Jurkat, Clone E6-1 (cell line): ENCODE measurements around the gene IQGAP3.

Experiments
- DNase-seq: peaks from one replicate; pipeline ENCODE4 v3.0.0-alpha.2; 2011; ENCODE audit warnings: low read depth, low spot score
- H3K4me3 ChIP-seq: 2 replicates; pipeline ENCODE4 v1.5.1; 2011; ENCODE audit warnings: mild to moderate bottlenecking, low read length, control low read depth, moderate library complexity

The IQGAP3 gene

GRCh38 chr1:156502391-156502893 lies 69.9 kb downstream of the IQGAP3 start:
- H3K4me3 ChIP-seq = no peak overlapping the region
- no peak for DNase-seq

GRCh38 chr1:156500793-156501506 lies 71.4 kb downstream of the IQGAP3 start:
- peak overlapping the region; percentile 74 for H3K4me3 ChIP-seq
- peak; percentile 94 for DNase-seq

GRCh38 chr1:156500543-156500792 lies 71.9 kb downstream of the IQGAP3 start, which contains the start of gene MEF2D:
Gene MEF2D (minus strand): TSS chr1:156500775. CDS start chr1:156483292, 17,483 bp downstream.
- H3K4me3 ChIP-seq = peak within 1 kb of the TSS; percentile 74

GRCh38 chr1:156499842-156500542 lies 72.4 kb downstream of the IQGAP3 start:
- peak overlapping the region; percentile 74 for H3K4me3 ChIP-seq
- no peak for DNase-seq

More at GRCh38 chr1:156500543-156500792, 71.9 kb downstream of the IQGAP3 start, which contains the start of gene MEF2D:
- no peak for DNase-seq

- peak overlapping the region; percentile 74 for H3K4me3 ChIP-seq
- DNase-seq = no peak
Observed at GRCh38 chr1:156499194-156499841, 73.0 kb downstream of the IQGAP3 start.

- no peak for DNase-seq
- peak overlapping the region; percentile 74; the same call in 1 of the 2 replicates for H3K4me3 ChIP-seq
Observed at GRCh38 chr1:156498432-156499193, 73.8 kb downstream of the IQGAP3 start.

GRCh38 chr1:156497743-156498431 lies 74.5 kb downstream of the IQGAP3 start:
- no peak overlapping the region for H3K4me3 ChIP-seq
- no peak for DNase-seq

- DNase-seq = no peak
- no peak overlapping the region for H3K4me3 ChIP-seq
Observed at GRCh38 chr1:156497078-156497742, 75.2 kb downstream of the IQGAP3 start.

- no peak for DNase-seq
- no peak overlapping the region for H3K4me3 ChIP-seq
Observed at GRCh38 chr1:156496211-156496761, 76.1 kb downstream of the IQGAP3 start.

GRCh38 chr1:156495401-156496140 lies 76.8 kb downstream of the IQGAP3 start:
- no peak for DNase-seq
- no peak overlapping the region for H3K4me3 ChIP-seq

- no peak for DNase-seq
- H3K4me3 ChIP-seq = no peak overlapping the region
Observed at GRCh38 chr1:156494309-156494895, 78.0 kb downstream of the IQGAP3 start.

- no peak for DNase-seq
- H3K4me3 ChIP-seq = no peak overlapping the region
Observed at GRCh38 chr1:156493742-156494141, 78.6 kb downstream of the IQGAP3 start.

GRCh38 chr1:156493154-156493631 lies 79.2 kb downstream of the IQGAP3 start:
- H3K4me3 ChIP-seq = no peak overlapping the region
- no peak for DNase-seq

- no peak for DNase-seq
- no peak overlapping the region for H3K4me3 ChIP-seq
Observed at GRCh38 chr1:156492591-156493080, 79.7 kb downstream of the IQGAP3 start.

- no peak for DNase-seq
Observed at GRCh38 chr1:156492013-156492590, 80.3 kb downstream of the IQGAP3 start.

GRCh38 chr1:156491151-156491949 lies 81.0 kb downstream of the IQGAP3 start:
- no peak overlapping the region for H3K4me3 ChIP-seq
- no peak for DNase-seq

More at GRCh38 chr1:156492013-156492590, 80.3 kb downstream of the IQGAP3 start:
- no peak overlapping the region for H3K4me3 ChIP-seq
